Sigmoid colon (tissue), 3 donors: ENCODE data around the gene CHPF2.

Source experiments
- CTCF ChIP-seq, 4 experiments: fragments of 450-650 bp in 3 of 4; fragments of 200-600 bp in 1 of 4; IDR thresholded peaks; one replicate each; pipeline ENCODE4 v1.5.1; 2016 to 2019; ENCODE audit warnings: antibody characterized with exemption in 4 of 4, mild to moderate bottlenecking in 3 of 4, moderate library complexity in 2 of 4
- POLR2A ChIP-seq, 2 donors: fragments of 450-650 bp; IDR thresholded peaks; one replicate each; pipeline ENCODE4 v1.6.1; 2016; ENCODE audit warnings: antibody characterized with exemption in 2 of 2, mild to moderate bottlenecking in 2 of 2, moderate library complexity in 2 of 2

- no peak for TF ChIP-seq CTCF (IDR thresholded peaks at IDR 0.05)
- TF ChIP-seq POLR2A (IDR thresholded peaks at IDR 0.05) = no peak
These were observed 25.7 kb downstream of the CHPF2 start for GRCh38 chr7:151257990-151258389.
